H1 (cell line): Measurements from ENCODE around the gene HACL1. TPM values are rescaled to one million over a fixed set of nuclear protein-coding genes. Genes with fewer than 3 reads are reported as not detected.

Experiments
- EZH2 ChIP-seq: fragments of 200-600 bp; sonication (generic); IDR thresholded peaks from 2 replicates; pipeline ENCODE4 v1.7.1; 2012; ENCODE audit warnings: low read depth, mild to moderate bottlenecking, moderate library complexity, low read length, inconsistent platforms; ENCODE audit not compliant: severe bottlenecking
- RNF2 ChIP-seq: fragments of 200-900, 300-1000 bp; sonication (generic); IDR thresholded peaks from 2 replicates; pipeline ENCODE4 v1.7.1; 2016; ENCODE audit warnings: borderline replicate concordance, low read depth, mild to moderate bottlenecking, antibody characterized with exemption, low read length; ENCODE audit not compliant: poor library complexity, severe bottlenecking; ENCODE audit errors: missing control alignments
- polyA plus RNA-seq, 7 experiments: library from polyadenylated mRNA; depleted of rRNA in 3 of 7; stranded (reverse) in 5 of 7; unstranded in 2 of 7; fragments of >200 nt in 5 of 7; fragments of 200-250 nt in 2 of 7; gene quantifications; 1 replicate in 5 of 7; 2 replicates in 1 of 7; 4 replicates in 1 of 7; pipeline versions ENCODE4 v1.2.1 to v1.2.3, GENCODE V29; 2011 to 2013; ENCODE audit warnings: missing spikeins in 2 of 7, mixed read lengths in 2 of 7
- total RNA-seq: library from RNA; stranded (reverse); fragmentation: NEBNext Ultra II Directional; extraction: Animal tissue kit (Norgen Biotek cat#: 25700); gene quantifications from 2 replicates; pipeline ENCODE4 v1.2.1, GENCODE V29; 2021

The HACL1 gene
- total and polyA plus RNA-seq, 2 of the 8 experiments (the other 6 are each of a cell fraction or from before 2014, with no cell fraction given), result 38.2 to 46.0 TPM

GRCh38 chr3:15578289-15578867 lies 23.0 kb downstream of the HACL1 start (continued):
- TF ChIP-seq EZH2, result no peak
- no peak for TF ChIP-seq RNF2
